Uterus (tissue), 4 donors: ENCODE measurements around the gene FAM221B. TPM values are rescaled to one million over a fixed set of nuclear protein-coding genes. Genes with fewer than 3 reads are reported as not detected.

ENCODE experiments used
- DNase-seq, 2 donors: peaks; one replicate each; pipeline ENCODE4 v3.0.0-alpha.2; 2019 to 2020
- H3K27ac ChIP-seq, 2 donors: fragments of 200-600 bp; sonication (generic); 1 replicate in 1 of 2; 2 replicates in 1 of 2; pipeline ENCODE4 v1.5.1; 2016 to 2018
- H3K27me3 ChIP-seq, 2 donors: fragments of 200-600 bp; sonication (generic); one replicate each; pipeline ENCODE4 v1.5.1; 2018 to 2019; ENCODE audit warnings: control low read depth in 1 of 2
- H3K36me3 ChIP-seq, 2 donors: fragments of 200-600 bp; sonication (generic); one replicate each; pipeline ENCODE4 v1.5.1; 2019; ENCODE audit warnings: control low read depth in 1 of 2
- H3K4me1 ChIP-seq, 2 donors: fragments of 200-600 bp; sonication (generic); one replicate each; pipeline ENCODE4 v1.5.1; 2018 to 2019; ENCODE audit warnings: control low read depth in 1 of 2
- H3K4me3 ChIP-seq, 2 donors: fragments of 200-600 bp; sonication (generic); 1 replicate in 1 of 2; 2 replicates in 1 of 2; pipeline ENCODE4 v1.5.1; 2018 to 2019; ENCODE audit warnings: mild to moderate bottlenecking in 1 of 2
- H3K9me3 ChIP-seq, 2 donors: fragments of 200-600 bp; sonication (generic); one replicate each; pipeline ENCODE4 v1.5.1; 2019; ENCODE audit warnings: control low read depth in 1 of 2
- POLR2A ChIP-seq, 2 donors: fragments of 450-650 bp; IDR thresholded peaks; one replicate each; pipeline ENCODE4 v1.6.1; 2016; ENCODE audit warnings: antibody characterized with exemption in 2 of 2, mild to moderate bottlenecking in 1 of 2, moderate library complexity in 1 of 2
- intact Hi-C: fragments of 100-400 bp; cut with DNase I; formaldehyde crosslinking; loops from one replicate; pipeline ENCODE4 v1.15.1; 2023; ENCODE audit warnings: low total_unique reads
- total RNA-seq, 4 donors: library from RNA; depleted of rRNA in 3 of 4; stranded (reverse); fragments of >200 nt in 3 of 4; gene quantifications; one replicate each; pipeline versions ENCODE4 v1.1.0 to v1.2.4, GENCODE V29; 2014 to 2023
- TF ChIP-seq, protein P1 (sequence below), 4 experiments: fragments of 200-600 bp in 2 of 4; fragments of 450-650 bp in 2 of 4; sonication (generic) in 2 of 4; IDR thresholded peaks; one replicate each; pipeline ENCODE4 v1.5.1; 2016 to 2019; ENCODE audit warnings: antibody characterized with exemption in 4 of 4, mild to moderate bottlenecking in 2 of 4, moderate library complexity in 1 of 4
- donor health status: DM: yes; HTN: yes; CAD: no.

FAM221B gene
- total RNA-seq, 4 donors from 2014 or later = not detected

DNA sequence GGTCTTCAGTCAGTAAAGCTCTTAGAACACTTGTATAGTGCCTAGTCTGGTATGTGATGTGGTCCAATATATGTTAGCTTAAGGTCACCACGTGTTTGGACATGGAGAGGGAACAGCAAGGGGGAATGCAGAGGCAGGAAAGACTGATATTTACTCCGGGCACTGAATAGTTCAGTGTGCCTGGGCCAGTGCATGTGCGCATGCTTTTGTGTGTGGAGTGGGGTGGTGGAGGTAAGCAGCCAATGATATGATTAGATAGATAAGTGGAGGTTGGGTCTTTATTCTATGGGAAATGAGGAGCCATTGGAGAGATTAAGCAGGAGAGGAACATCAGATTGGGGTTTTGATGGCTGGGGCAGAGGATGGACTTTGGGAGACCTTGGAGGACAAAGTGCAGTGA lies 27.7 kb upstream of the FAM221B start:
- no peak for DNase-seq
- TF ChIP-seq POLR2A (IDR thresholded peaks at IDR 0.05) = no peak
- TF ChIP-seq, protein P1, sequence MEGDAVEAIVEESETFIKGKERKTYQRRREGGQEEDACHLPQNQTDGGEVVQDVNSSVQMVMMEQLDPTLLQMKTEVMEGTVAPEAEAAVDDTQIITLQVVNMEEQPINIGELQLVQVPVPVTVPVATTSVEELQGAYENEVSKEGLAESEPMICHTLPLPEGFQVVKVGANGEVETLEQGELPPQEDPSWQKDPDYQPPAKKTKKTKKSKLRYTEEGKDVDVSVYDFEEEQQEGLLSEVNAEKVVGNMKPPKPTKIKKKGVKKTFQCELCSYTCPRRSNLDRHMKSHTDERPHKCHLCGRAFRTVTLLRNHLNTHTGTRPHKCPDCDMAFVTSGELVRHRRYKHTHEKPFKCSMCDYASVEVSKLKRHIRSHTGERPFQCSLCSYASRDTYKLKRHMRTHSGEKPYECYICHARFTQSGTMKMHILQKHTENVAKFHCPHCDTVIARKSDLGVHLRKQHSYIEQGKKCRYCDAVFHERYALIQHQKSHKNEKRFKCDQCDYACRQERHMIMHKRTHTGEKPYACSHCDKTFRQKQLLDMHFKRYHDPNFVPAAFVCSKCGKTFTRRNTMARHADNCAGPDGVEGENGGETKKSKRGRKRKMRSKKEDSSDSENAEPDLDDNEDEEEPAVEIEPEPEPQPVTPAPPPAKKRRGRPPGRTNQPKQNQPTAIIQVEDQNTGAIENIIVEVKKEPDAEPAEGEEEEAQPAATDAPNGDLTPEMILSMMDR (IDR thresholded peaks at IDR 0.05) = no peak
- H3K27ac ChIP-seq = no peak overlapping the region
- H3K36me3 ChIP-seq = no peaks in the 10 kb centered on the region
- no peak overlapping the region for H3K4me3 ChIP-seq
- H3K9me3 ChIP-seq = no peaks in the 10 kb centered on the region
- H3K4me1 ChIP-seq = no peaks in the 10 kb centered on the region
- intact Hi-C loops = no loop called here
- no peaks in the 10 kb centered on the region for H3K27me3 ChIP-seq

DNA sequence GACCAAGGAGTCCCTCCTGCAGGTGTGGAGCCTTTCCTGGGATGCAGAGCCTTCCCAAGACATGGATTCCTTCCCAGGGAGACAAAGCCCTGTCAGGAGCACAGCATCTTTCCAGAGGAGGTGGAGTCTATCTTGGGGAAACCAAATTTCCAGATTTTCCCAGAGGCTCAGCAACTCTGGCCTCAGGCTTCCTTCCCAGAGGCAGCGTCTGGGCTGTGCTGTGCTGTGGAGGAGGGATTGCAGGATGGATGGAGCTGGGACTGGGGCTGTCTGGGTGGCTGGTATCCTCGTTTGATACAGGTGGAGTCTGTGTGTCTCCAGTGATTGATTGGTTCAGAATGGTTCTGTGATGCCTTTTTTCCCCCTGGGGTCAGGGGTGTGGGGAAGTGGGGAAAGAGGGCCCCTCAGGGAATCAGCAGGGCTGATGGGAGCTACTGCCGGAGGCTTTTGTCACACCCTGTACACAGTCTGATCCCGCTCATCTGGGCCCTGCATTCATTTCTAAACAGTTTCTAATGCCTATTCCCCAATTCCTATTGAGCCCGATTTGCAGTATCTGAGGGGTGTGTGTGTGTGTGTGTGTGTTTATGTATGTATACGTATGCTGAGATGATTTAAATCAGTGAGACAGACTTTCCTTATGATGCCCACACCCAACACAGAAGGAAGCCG lies 25.7 kb upstream of the FAM221B start:
- no peaks in the 10 kb centered on the region for H3K36me3 ChIP-seq
- H3K27me3 ChIP-seq = no peaks in the 10 kb centered on the region
- no peak for TF ChIP-seq POLR2A (IDR thresholded peaks at IDR 0.05)
- TF ChIP-seq, protein P1 (IDR thresholded peaks at IDR 0.05) = no peak
- H3K27ac ChIP-seq = no peak overlapping the region
- no peaks in the 10 kb centered on the region for H3K9me3 ChIP-seq
- no peak overlapping the region for H3K4me3 ChIP-seq
- DNase-seq = no peak
- H3K4me1 ChIP-seq = no peaks in the 10 kb centered on the region
- intact Hi-C loops = no loop called here

DNA sequence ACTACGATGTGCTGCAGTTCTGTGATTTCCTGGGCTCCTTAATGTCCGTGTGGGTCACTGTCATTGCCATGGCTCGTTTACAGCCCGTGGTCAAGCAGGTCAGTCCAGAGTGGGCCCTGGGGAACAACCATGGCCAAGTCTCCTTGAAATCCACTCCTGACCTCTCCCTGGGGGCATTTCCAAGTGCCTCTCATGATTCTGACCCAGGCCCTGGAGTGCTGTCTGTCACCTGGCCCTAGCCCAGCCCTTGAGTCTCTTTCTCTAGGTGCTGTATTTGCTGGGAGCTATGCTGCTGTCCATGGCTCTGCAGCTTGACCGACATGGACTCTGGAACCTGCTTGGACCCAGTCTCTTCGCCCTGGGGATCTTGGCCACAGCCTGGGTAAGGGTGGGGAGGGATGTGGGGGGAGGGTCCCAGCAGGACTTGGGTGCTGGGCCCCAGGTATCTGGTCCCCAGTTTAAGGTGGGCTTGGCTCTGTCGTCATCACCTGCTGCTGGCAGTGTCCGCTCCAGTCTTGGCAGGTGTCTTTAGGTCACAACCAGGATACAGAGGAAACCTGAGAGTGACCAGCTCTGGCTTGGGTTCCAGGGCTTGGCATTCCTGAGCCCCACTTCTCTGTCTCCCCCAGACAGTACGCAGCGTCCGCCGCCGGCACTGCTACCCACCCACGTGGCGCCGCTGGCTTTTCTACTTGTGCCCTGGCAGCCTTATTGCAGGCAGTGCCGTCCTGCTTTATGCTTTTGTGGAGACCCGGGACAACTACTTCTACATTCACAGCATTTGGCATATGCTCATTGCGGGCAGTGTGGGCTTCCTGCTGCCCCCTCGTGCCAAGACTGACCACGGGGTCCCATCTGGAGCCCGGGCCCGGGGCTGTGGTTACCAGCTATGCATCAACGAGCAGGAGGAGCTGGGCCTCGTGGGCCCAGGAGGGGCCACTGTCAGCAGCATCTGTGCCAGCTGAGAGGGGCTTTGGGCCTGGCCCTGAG lies 24.6 kb upstream of the FAM221B start:
- Histone ChIP-seq H3K27ac (no peak overlapping the region), H3K4me3 (no peak overlapping the region), H3K27me3 (no peaks in the 10 kb centered on the region), H3K4me1 (no peaks in the 10 kb centered on the region), H3K9me3 (no peaks in the 10 kb centered on the region), H3K36me3 (no peaks in the 10 kb centered on the region)
- no peak for TF ChIP-seq POLR2A (IDR thresholded peaks at IDR 0.05)
- TF ChIP-seq, protein P1 (IDR thresholded peaks at IDR 0.05) = no peak
- DNase-seq = peak in 1 of 2 donors; percentile 11
- intact Hi-C loops = no loop called here

DNA sequence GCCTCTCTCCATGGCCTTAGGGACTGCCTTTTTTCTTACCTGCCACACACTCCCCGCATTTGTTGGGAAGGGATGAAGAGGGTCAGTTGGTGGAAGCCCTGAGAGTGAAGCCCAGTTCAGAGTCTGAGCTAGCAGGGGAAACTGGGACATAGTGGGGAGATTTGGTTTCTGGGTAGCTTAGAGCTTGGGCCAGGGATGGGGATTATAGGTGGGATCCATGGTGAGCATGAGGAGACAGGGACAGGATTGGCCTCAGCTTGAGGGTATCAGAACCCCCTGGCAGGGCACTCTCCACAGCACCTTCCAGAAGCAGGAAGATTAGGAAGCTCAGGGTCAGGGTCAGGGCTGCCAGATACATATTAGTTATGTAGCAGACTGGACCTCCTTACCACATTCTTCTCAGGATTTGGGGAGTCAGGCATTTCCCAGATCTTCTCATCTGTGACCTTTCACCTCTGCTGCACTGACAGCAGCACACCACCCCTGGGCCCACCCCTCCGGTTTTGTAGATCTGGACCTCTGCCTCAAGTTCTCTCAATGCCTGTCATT lies 23.8 kb upstream of the FAM221B start:
- DNase-seq = no peak
- TF ChIP-seq, protein P1 (IDR thresholded peaks at IDR 0.05) = no peak
- TF ChIP-seq POLR2A (IDR thresholded peaks at IDR 0.05) = no peak

More for the DNA sequence above, 23.8 kb upstream of the FAM221B start:
- intact Hi-C loops = no loop called here
- Histone ChIP-seq H3K36me3 (no peaks in the 10 kb centered on the region), H3K4me3 (no peak overlapping the region), H3K4me1 (no peaks in the 10 kb centered on the region), H3K27ac (no peak overlapping the region), H3K27me3 (no peaks in the 10 kb centered on the region), H3K9me3 (no peaks in the 10 kb centered on the region)
